DMS79 (cell line): ENCODE data around the gene ADK.

Source experiments
- DNase-seq: peaks from one replicate; lab custom pipeline; 2025; lab: John Stamatoyannopoulos, UW

ADK gene

DNA sequence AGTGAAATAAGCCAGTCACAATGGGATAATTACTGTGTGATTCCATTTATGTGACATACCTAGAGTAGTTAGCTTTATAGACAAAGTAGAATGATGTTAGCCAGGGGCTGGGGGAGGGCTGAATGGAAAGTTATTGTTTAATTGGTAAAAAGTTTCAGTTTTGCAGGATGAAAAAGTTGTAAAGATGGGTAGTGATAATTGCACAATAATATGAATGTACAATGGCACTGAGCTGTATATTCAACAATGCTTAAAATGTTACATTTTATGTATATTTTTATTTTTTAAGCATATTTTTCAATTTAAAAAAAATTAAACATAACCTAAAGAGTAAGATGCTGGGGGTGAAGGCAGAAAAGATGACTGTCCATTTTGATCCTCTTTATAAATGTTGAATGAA lies 459.3 kb downstream of the ADK start:
- no peak for DNase-seq

DNA sequence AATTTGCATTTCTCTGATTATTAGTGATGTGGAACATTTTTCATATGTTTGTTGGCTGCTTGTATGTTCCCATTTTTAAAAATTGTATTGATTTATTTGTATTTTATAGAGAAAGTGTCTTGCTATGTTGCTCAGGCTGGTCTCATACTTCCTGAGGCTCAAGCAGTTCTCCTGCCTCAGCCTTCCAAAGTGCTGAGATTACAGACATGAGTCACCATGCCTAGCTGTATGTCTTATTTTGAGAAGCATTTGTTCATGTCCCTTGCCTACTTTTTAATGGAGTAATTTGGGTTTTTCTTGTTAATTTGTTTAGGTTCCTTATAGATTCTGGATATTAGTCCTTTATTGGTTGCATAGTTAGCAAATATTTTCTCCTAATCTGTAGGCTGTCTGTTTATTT lies 461.2 kb downstream of the ADK start:
- no peak for DNase-seq

DNA sequence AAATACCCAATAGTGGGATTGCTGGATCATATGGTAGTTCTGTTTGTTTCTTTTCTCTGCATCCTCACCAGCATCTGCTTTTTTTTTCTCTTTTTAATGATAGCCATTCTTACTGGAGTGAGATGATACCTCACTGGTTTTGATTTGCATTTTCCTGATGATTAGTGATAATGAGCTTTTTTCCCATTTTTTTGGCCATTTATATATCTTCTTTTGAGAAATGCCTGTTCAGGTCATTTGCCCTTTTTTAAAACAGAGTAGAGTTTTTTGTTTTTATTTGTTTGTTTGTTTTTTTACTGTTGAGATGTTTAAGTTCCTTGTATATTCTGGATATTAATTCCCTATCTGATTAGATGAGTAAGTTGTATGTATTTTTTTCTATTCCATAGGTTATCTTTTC lies 469.6 kb downstream of the ADK start:
- DNase-seq, result no peak

DNA sequence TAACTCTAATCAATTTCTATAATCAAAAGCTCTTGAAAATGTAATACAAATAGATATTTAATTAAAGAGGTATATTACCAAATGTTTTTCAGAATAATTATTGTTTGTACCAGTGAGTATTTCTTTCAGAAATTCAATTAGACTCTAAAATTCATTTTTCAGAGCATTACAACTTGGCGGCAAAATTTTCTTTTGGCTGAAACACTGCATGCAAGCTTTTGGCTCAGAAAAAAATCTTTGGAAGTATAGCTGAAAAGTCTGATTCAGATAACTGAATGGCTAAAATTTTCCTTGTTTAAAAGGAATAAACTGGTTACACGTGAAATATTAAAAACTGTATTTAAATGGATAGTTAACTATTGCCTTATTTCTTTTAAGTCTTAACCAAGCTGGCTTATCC lies 472.8 kb downstream of the ADK start:
- DNase-seq, result no peak

DNA sequence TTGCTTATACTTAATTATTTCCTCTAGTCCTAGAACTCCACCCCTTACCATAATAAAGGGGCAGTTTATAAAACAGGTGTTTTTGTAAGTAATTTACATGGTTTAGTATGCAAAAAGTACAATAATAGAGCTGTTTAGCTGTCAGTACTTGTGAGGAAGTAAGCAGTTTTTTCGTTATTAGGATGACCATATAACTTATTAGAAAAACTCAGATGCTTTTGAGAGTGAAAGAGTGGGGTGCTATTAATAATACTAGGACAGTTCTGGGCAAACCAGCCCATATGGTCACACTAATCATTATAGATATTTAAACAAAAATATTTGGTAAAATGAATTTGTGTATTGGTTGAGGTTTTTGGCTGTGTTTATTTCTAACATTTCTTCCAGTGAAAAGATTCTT lies 473.5 kb downstream of the ADK start:
- DNase-seq, result no peak

DNA sequence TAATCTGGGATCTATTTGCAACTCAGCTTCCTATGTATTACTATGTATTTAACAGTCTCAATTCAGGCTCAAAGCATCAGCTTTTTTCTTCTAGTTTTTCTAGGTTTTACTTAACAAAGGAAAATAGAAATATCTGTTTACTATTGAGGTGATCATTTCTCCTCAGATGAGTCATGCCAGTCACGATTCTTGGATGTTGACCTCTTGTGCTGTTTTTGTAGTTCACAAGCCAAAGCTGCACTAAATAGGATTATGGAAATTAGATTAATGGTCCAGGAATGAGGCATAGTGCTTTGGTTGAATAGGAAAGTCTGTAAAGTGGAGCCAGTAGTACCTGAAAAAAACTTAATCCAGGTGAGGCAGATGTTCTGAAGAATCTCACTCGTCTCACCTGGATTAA lies 477.1 kb downstream of the ADK start:
- DNase-seq, result no peak

DNA sequence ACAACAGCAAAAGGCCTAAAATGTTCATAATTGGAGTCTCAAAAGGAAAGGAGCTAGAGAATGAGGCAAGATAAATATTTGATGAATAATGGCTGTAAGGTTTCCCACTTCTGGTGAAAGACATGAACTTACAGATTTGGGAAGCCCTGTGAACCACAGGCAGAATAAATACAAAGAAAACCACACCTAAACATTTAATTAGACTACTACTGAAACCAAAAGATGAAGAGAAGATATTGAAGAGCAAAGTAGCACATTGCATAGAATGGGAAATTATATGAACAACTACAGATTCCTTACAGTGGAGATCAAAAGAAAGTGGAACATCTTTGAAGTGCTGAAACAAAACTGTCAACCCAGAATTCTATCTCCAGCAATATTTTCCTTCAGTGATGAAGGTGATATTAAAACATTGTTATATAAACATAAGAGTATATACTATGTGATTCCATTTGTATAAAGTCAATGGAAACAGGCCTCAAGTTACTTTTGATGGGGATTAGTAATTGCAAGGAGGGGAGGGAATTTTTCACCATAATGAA lies 484.0 kb downstream of the ADK start:
- no peak for DNase-seq

DNA sequence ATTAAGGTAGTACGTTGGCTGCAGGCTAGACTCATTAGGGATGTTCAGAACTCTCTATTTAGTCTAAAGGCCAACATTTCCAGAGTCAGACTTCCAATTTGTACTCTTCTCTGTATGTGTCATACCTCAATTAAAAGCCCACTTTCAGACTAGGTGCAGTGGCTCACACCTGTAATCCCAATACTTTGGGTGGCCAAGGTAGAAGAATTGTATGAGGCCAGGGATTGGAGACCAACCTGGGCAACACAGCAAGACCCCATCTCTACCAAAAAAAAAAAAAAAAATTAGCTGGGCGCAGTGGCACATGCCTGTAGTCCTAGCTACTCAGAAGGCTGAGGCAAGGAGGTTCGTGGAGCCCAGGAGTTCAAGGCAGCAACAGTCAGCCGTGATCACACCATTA lies 484.6 kb downstream of the ADK start:
- no peak for DNase-seq

DNA sequence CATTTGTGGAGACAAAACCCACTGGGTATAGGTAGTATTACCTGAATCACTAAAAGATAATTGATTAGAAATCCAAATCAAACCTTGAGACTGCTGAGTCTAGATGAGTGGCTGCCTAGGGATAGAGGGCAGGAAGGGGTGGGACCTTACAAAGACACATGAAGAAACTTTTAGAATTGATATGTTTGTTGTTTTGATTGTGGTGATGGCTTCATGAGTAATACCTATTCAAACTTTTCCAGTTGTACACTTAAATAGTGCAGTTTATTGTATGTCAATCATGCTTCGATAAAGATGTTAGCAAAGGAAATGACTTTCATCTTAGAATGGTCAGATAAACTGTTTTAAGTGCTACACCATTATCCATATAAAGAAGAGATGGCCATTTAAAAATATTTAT lies 486.7 kb downstream of the ADK start:
- DNase-seq, result no peak

DNA sequence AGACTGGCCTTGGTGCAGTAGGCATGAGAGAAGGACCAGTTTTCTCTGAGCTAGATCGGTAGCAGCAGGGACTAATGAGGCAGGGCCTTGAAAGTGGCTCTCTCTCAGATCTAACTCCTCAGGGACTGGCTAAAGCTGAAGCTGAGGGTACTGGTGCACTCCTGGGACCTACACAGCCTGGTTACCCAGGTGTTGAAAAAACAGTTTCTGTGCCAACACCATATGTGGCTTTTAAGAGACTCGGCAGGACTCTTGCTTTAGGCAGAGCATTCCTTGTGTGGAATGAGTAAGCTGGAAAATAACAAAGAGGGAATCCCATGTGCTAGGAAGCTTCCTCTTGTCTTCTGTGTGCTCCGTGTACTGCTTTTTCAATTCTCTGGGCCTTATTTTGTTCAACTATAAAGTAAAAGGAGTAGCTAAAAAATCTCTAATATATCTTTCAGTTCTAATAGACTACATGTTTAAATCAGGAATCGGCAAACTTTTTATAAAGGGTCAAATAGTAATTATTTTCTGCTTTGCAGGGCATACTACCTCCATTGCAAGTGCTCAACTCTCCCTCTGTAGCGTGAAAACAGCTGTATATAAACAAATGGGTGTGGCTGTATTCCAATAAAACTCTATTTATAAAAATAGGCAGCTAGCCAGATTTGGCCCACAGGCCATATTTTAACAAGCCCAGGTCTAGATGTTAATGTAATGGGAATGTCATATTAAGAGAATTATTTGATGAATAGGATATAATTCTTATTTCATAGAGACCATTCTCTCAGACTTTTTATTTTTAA lies 489.3 kb downstream of the ADK start:
- DNase-seq, result peak; percentile 61

DNA sequence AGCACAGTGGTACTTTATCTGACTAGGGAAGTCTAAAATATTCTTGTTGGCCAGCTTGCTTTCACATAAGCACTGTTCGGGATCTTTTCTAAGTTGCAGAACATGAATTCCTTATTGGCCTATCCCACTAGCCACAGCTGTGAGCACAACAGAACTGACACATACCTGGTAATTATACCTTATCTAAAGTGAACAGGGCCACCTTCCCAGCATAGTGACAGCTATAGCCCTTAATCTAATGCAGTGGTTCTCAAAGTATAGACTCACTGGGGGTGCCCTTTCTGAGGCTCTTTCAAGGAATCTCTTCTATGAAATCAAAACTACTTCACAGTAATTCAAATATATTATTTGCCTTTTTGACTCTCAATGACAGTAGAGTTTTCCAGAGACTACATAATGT lies 490.6 kb downstream of the ADK start:
- DNase-seq, result no peak

DNA sequence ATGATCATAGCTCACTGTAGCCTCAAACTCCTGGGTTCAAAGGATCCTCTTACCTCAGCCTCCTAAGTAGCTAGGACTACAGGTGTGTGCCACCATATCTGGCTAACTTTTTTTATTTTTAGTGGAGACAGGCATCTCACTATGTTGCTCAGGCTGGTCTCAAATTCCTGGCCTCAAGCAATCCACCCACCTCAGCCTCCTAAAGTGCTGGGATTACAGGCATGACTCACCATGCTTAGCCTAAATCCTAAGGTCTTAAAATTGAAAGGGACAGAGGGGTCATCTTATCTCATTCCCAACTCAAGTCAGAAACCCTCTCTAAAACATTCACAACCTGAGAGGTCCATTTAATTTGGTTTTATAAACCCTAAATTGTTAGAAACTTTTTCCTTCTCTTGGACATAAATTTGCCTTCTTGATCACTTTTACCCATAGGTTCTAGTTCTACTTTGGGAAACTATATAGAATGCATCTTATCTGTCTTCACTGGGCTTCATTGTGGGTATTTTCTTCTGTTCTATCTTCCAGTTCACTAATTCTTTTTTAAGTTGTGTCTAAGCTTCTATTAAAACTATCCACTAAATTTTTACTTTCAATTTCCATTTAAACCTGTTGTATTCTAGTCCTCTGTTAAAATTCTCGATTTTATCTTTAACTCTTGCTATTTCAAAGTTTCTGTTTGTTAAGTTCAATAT lies 492.0 kb downstream of the ADK start:
- no peak for DNase-seq

DNA sequence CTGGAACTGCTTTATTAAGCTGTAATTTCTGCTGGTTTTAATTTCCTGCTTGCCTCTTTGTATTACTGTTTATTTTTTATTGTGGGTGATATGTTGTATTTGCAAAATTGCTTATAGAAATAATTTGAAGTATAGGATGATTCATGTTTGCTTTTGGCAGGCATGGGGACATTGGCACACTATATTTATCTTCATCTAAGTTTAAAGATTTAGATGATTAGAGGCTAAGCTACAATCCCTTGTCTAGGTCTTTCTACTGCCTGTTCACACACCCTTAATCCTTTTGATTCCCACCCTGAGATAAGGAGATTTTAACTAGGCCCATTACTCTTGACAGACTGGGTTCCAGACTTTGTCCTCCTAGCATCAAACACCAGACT lies 492.6 kb downstream of the ADK start:
- no peak for DNase-seq

DNA sequence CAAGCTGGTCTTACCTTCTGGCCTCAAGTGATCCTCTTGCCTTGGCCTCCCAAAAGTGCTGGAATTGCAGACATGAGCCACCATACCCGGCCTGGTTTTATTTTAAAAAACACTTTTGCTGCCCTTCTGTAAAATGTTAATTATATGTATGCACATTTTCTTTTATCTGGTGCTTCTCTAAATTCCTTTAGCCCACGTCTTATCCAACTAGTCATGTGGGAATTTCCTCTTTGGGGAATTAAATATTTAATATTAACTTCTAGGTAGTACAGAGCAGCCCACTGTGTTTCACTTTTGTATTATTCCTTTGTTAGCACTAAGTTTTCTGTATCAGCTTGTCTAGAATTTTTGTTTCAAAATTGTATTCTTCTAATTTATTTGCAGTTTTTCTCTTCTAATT lies 493.7 kb downstream of the ADK start:
- no peak for DNase-seq

DNA sequence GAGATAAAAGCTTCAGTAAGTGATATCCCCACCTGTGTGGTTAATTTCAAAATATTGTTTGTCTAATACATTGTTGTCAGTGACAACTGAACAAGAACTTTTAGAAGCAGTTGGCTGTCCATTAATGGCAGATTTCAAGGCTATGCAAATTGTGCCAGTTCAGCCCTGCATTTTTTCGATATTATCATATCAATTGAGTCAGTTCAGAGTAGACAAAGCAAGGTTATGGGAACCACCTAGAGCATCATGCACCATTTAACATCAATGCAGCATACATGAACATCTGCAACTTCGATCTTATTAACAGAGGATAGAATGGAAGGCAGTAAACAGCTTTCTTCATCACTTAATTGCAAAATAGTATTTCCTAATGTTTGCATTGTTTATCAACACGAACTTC lies 494.7 kb downstream of the ADK start:
- DNase-seq, result no peak

DNA sequence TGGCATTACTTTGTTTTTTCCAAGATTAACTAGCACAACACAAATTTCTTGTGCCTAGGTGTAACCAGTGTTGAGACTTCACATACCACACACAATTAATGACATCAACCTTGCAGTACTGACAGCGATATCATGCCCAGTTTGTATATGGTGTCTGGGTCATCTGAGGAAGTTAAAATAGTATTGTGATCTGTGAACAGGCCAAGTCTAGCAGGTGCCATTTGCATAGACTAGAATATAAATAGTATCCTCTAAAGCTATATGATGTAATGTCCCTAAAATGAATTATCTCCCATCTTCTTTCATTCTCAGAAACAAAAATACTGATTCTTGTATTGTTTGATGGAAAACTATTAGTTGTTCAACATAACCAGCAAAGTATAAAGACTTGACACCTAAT lies 499.6 kb downstream of the ADK start:
- DNase-seq, result no peak

DNA sequence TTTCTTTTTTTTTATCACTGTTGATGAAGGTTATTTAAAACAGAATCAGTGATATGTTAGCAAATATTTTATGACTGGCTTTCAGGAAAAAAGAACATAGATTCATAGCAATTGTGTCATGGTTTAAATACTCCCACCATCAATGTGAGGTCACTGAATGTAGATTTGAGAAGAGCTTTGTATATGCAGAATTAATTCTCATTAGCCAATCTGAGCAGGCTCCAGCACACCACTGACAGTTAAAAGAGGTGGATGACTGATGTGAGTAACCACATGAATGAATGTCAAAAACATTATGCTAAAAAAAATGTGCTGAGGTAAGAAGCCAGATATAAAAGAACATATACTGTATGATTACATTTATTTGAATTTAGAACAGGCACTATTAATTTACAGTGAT lies 500.5 kb downstream of the ADK start:
- no peak for DNase-seq

DNA sequence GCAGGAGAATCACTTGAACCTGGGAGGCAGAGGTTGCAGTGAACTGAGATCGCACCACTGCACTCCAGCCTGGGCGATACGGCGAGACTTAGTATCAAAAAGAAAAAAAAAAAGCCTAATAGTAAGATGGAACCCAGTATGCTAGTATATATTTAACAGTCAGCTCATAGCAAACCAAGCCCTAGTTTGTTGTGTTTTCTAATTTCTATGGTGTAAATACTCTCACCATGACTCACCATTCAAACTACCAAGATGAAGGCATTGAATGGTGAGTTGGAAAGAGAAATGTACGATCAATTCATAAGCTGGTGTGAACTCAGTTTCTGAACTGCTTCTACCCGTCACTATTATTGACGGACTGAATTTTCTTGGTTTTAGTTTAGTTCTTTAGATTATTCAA lies 501.6 kb downstream of the ADK start:
- DNase-seq, result no peak

DNA sequence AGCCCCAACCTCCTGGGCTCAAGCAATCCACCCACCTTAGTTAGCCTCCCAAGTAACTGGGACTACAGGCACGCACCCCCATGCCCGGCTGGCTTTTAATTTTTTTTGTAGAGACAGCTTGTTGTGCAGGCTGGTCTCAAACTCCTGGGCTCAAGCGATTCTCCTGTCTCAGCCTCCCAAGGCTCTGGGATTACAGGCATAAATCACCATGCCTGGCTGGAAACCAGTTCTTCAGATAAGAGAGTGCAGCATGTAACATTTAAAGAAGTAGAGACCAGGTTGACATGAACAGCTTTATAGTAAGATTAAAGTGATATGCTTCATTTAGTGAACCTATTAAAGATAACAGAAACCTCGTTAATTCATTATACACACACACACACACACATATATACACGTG lies 507.5 kb downstream of the ADK start:
- DNase-seq, result no peak

DNA sequence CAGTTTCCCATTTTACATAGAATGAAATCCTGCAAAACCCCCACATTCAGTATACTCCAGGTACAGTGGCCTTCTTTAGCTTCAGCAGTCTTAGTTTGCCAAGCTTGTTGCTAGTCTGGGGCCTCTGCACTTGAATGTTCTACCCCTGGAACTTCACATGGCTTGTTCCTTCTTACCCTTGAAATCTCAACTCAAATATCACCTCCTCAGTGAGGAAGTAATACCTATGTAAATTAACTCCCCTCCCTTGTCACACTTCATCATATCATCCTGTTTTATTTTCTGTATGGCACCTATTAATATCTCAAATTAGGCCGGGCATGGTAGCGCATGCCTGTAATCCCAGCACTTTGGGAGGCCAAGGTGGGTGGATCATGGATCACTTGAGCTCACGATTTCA lies 511.6 kb downstream of the ADK start:
- DNase-seq, result no peak

DNA sequence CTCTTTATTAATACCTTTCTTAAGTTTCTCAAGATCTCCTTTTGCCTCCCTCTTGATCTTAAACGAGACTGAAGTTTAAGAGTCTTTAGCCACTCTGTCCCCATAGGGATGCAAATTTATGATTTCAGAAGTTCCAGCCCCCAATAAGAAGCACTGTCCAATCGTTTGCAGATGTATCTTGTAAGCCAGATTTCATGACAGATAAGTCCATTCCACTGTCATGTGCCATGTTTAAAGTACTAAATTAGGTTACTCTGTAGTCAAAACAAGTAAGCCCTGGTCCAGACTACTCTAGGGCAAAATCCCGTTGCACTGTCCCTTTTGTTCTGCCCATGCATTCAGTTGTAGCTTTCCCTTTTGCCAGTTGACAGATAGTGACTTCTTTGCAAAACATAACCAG lies 518.2 kb downstream of the ADK start:
- no peak for DNase-seq

DNA sequence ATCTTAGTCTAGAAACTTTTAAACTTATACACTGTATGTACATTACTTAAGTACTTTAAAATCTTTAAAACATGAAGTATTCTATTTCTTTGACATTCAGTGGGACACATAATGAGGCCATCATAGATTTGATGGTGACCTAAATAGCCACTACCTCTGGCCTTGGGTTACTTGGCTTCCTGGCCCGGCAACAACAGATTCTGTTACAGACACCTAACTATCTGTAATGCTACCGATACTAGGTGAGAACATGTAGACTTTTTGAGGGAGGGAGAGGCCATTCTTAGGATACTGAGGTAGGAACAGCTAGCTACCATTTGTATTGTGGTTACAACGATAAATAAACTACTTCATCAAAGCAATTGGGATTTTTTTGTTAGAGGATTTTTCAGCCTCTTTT lies 520.7 kb downstream of the ADK start:
- no peak for DNase-seq

DNA sequence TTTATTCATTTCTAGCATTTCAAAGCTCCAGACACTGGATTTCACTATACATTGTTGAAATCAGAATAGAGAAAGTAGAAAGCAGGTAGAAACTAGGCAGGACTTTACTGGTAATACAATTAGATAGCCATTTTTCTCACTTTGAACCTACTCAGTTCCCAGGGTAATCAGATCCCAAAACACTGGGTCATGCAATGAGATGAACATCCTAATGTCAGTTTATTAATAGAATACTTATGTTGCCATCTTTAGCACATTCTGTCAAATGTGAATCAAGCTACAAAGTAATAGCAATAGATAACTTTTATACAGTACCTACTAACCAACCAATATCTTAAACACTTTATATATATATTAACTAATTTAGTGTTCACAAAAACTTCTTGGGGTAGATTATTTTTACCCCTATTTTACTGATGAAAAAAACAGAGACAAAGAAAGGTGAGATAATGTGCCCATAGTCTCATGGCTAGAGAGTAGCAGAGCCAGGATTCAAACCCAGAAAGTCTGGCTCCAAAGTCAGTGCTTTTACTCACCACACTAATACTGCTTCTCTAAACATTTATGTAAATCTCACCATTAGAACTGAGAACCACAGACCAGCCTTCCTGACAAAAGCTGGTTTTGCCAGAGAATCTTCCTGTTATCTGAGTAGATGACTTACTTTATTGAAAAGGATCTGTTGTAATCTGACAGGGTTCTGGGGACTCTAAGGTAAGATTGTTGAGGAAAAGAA lies 521.6 kb downstream of the ADK start:
- DNase-seq, result no peak
